Measurements from ENCODE around the gene HSPA4.
A peak's percentile ranks its signal among the peaks of the same experiment; 100 is the strongest.

HSPA4 gene

GRCh38 chr5:133065471-133065870, 13.7 kb downstream of the HSPA4 start:
- in situ Hi-C loops (cut with HindIII; ENCODE audit: low pct_ligation_motif_present, low sequenced_read_pairs), result no loop called here
- H3K27ac ChIP-seq, result no peak overlapping the region
- TF ChIP-seq, protein P1, sequence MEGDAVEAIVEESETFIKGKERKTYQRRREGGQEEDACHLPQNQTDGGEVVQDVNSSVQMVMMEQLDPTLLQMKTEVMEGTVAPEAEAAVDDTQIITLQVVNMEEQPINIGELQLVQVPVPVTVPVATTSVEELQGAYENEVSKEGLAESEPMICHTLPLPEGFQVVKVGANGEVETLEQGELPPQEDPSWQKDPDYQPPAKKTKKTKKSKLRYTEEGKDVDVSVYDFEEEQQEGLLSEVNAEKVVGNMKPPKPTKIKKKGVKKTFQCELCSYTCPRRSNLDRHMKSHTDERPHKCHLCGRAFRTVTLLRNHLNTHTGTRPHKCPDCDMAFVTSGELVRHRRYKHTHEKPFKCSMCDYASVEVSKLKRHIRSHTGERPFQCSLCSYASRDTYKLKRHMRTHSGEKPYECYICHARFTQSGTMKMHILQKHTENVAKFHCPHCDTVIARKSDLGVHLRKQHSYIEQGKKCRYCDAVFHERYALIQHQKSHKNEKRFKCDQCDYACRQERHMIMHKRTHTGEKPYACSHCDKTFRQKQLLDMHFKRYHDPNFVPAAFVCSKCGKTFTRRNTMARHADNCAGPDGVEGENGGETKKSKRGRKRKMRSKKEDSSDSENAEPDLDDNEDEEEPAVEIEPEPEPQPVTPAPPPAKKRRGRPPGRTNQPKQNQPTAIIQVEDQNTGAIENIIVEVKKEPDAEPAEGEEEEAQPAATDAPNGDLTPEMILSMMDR (IDR thresholded peaks at IDR 0.05; ENCODE audit: low read depth, low read length, missing control alignments), result no peak
- H3K36me3 ChIP-seq (replicated peaks), result peaks cover 22% of the 10 kb centered on the region
- no peak for DNase-seq
- no peak overlapping the region for H3K4me3 ChIP-seq (ENCODE audit: low read depth, low read length)
- H3K27me3 ChIP-seq (replicated peaks), result no peaks in the 10 kb centered on the region

DNA sequence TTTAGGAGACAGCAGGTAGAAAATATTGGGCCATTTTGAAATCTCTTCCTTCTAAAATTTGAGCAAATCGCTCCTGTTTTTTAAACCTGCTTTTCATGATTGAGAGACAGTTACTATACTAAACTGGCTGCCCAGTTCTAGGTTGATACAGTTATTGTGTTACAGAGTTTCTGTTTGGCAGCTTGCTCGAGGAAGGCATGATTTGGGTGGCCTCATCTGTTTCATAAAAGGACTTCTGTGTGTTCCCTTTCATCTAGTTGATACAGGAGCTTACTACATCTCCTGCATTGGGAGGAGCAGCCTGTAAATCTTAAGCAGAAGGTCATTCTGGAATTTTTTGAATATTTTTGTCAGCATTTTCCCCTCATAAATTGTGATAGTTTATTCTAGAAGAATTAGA, 14.2 kb downstream of the HSPA4 start:
- peaks cover 26% of the 10 kb centered on the region for H3K36me3 ChIP-seq (replicated peaks)
- no peaks in the 10 kb centered on the region for H3K27me3 ChIP-seq (replicated peaks)
- H3K27ac ChIP-seq, result no peak overlapping the region
- DNase-seq, result no peak
- in situ Hi-C loops (cut with HindIII; ENCODE audit: low pct_ligation_motif_present, low sequenced_read_pairs), result no loop called here
- no peak overlapping the region for H3K4me3 ChIP-seq (ENCODE audit: low read depth, low read length)
- TF ChIP-seq, protein P1 (IDR thresholded peaks at IDR 0.05; ENCODE audit: low read depth, low read length, missing control alignments), result no peak

GRCh38 chr5:133072021-133072420, 20.2 kb downstream of the HSPA4 start:
- peaks cover 47% of the 10 kb centered on the region for H3K36me3 ChIP-seq (replicated peaks)
- in situ Hi-C loops (cut with HindIII; ENCODE audit: low pct_ligation_motif_present, low sequenced_read_pairs), result no loop called here
- DNase-seq, result no peak
- no peak overlapping the region for H3K27ac ChIP-seq
- H3K27me3 ChIP-seq (replicated peaks), result no peaks in the 10 kb centered on the region
- TF ChIP-seq, protein P1 (IDR thresholded peaks at IDR 0.05; ENCODE audit: low read depth, low read length, missing control alignments), result no peak
- H3K4me3 ChIP-seq (ENCODE audit: low read depth, low read length), result no peak overlapping the region

GRCh38 chr5:133075572-133076536, 24.0 kb downstream of the HSPA4 start:
- H3K27me3 ChIP-seq (replicated peaks), result no peaks in the 10 kb centered on the region
- peaks cover 29% of the 10 kb centered on the region for H3K36me3 ChIP-seq (replicated peaks)
- TF ChIP-seq, protein P1 (IDR thresholded peaks at IDR 0.05; ENCODE audit: low read depth, low read length, missing control alignments), result no peak
- in situ Hi-C loops (cut with HindIII; ENCODE audit: low pct_ligation_motif_present, low sequenced_read_pairs), result no loop called here
- no peak overlapping the region for H3K4me3 ChIP-seq (ENCODE audit: low read depth, low read length)
- no peak for DNase-seq
- peak overlapping the region; percentile 23 for H3K27ac ChIP-seq

DNA sequence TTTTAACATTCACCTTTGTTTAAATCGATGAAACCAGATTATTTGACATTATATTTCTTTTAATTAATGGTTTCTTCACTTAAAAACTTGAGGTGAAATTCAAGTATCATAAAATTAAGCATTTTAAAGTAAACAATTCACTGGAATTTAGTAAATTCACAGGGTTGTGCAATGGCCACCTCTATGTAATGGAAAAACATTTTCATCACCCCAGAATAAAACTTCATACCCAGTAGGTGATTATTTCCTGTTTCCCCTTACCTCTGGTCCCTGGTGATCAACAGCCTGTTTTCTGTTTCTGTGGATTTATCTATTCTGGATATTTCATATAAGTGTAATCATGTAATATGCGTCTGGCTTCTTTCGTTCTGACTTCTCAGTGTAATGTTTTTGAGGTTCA, 27.2 kb downstream of the HSPA4 start:
- in situ Hi-C loops (cut with HindIII; ENCODE audit: low pct_ligation_motif_present, low sequenced_read_pairs), result no loop called here
- H3K27ac ChIP-seq, result no peak overlapping the region
- H3K27me3 ChIP-seq (replicated peaks), result no peaks in the 10 kb centered on the region
- TF ChIP-seq, protein P1 (IDR thresholded peaks at IDR 0.05; ENCODE audit: low read depth, low read length, missing control alignments), result no peak
- H3K36me3 ChIP-seq (replicated peaks), result peaks cover 16% of the 10 kb centered on the region
- no peak for DNase-seq
- H3K4me3 ChIP-seq (ENCODE audit: low read depth, low read length), result no peak overlapping the region
